Spleen (tissue), 7 donors: ENCODE results near the gene SMC6.

Source experiments
- POLR2A ChIP-seq, 3 donors: fragments of 450-650 bp; IDR thresholded peaks; one replicate each; pipeline ENCODE4 v1.5.1; 2017; ENCODE audit warnings: antibody characterized with exemption in 3 of 3, mild to moderate bottlenecking in 1 of 3
- TF ChIP-seq, protein P1 (sequence below), 11 experiments: fragments of 200-600 bp in 7 of 11; fragments of 450-650 bp in 4 of 11; sonication (generic) in 4 of 11; IDR thresholded peaks in 8 of 11; conservative IDR thresholded peaks in 3 of 11; 1 replicate in 7 of 11; 2 replicates in 4 of 11; pipeline versions ENCODE4 v1.4.0 to v1.8.0; 2016 to 2021; ENCODE audit warnings: antibody characterized with exemption in 11 of 11, inconsistent platforms in 4 of 11, mild to moderate bottlenecking in 1 of 11
- donor health status: DM: no; HTN: no; CAD: no; lungs with moderate emphysema.
- donor health status: DM: no; HTN: no; CAD: no.
- donor health status: DM: no; HTN: no; CAD: no.

DNA sequence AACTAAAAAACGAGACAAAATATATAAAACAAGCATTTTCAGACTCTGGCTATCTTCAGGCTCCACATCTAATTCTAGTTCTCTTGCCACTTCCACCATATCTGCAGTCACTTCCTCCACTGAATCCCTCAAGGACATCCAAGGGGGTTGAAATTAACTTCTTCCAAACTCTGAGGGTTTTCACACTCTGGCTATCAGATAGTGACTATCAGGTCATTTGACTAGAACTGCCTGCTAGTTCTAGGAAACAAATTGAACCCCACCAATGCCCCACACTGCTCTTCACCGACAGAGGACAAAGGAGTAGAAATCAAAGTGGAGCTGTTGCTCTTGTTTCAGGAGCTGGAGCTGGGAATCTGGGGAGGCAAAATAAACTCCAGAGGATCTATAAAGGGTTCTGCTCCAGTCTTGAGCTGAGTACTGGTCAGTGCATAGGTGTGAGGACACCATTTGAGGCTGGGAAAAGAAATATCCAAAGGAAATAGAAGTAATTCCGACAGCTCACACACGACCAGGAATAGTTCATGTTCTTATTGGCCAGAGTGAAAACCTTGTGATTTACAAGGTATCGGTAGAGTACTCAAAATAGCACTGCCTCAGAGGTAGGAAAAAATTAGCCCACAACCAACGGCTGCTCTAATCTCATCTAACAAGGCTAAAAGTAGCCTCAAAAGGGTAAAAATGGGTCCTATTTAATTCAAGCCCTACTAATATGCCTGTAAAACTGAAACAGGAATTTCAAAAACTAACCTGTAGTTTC, 71.3 kb downstream of the SMC6 start:
- TF ChIP-seq, protein P1, sequence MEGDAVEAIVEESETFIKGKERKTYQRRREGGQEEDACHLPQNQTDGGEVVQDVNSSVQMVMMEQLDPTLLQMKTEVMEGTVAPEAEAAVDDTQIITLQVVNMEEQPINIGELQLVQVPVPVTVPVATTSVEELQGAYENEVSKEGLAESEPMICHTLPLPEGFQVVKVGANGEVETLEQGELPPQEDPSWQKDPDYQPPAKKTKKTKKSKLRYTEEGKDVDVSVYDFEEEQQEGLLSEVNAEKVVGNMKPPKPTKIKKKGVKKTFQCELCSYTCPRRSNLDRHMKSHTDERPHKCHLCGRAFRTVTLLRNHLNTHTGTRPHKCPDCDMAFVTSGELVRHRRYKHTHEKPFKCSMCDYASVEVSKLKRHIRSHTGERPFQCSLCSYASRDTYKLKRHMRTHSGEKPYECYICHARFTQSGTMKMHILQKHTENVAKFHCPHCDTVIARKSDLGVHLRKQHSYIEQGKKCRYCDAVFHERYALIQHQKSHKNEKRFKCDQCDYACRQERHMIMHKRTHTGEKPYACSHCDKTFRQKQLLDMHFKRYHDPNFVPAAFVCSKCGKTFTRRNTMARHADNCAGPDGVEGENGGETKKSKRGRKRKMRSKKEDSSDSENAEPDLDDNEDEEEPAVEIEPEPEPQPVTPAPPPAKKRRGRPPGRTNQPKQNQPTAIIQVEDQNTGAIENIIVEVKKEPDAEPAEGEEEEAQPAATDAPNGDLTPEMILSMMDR (IDR thresholded peaks at IDR 0.05 in 8 of 11, conservative IDR thresholded peaks at IDR 0.05 in 3 of 11) = no peak
- no peak for TF ChIP-seq POLR2A (IDR thresholded peaks at IDR 0.05)
